ENCODE data around the gene MRO.
"Not testable (repeated sequence)": the region's sequence is repeated elsewhere in the genome, so short reads cannot be mapped to it uniquely, and the experiment has no call there.

The MRO gene

GRCh38 chr18:50819728-50820378 lies at the start of gene MRO:
Gene MRO, minus strand, starts transcription at chr18:50820016. Its CDS starts 10,616 bp downstream, at chr18:50809400.
- peak; percentile 74 for DNase-seq

- DNase-seq = no peak
Observed at GRCh38 chr18:50869150-50869549, 49.3 kb upstream of the MRO start.

GRCh38 chr18:50866765-50867164 lies 46.9 kb upstream of the MRO start:
- DNase-seq = no peak

DNA sequence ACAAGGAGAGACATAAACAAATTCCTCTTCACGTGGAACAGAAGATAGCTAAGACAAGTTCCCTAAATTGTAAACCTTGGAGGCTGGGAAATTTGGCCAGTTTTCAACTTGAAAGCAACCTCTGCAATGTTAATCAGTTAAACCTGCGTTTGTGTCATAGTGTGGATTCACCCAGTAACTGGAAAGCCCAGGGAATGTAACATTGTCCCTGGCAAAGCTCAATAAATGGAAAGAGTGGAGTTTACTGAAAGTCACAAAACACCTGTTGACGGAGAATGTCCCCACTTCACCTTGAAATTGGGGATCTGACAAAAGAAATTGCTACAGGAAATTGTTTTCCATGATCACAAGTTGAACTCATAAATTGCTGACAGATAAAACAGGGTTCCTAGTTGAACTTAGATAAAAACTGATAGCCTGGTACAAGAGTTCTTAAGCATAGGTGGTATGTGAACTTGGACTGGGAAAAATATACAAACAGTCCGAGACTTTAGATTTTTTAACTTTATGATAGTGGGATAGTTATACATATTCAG lies 44.1 kb upstream of the MRO start:
- no peak for DNase-seq

DNA sequence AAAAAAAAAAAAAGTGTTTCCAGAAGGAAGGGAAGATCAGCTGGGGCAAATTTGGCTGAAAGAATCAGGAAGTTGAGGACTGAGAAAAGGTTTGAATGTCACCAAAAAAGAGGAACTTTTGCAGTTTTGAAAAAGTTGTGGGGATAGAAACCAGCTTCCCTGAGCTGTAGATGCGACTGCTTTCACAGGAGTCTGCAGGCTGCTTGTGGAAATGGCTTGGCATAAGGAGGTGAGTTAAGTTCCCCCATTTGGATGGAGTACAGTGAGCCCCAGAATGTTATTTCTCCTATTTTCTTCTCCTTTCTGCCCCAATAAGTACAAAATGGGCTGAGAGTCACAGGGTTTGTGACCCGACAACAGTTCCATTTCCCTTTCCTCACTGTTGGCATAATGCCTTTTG lies 42.6 kb upstream of the MRO start:
- DNase-seq = no peak

- no peak for DNase-seq
Observed at GRCh38 chr18:50861617-50862016, 41.8 kb upstream of the MRO start.

GRCh38 chr18:50859793-50860555 lies 40.2 kb upstream of the MRO start:
- DNase-seq = no peak

DNA sequence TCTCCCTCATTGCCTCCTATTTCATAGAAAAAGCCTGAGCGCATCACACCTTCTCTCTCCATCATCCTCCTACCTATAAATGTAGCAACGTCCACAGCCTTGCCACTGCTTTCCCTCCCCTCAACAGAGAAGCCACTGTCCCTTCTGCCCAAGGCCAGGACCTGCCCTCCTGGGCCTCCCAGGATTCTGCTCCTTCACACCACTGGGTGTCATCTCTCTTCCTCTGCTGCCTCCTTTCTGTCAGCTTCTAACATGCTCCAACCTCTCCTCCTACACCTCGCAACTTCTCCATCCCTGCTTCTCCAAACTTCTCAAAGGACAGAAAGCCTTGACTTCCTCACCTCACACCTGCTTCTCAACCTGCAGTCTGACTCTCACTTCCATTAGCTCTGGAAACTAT lies 37.9 kb upstream of the MRO start:
- no peak for DNase-seq

GRCh38 chr18:50857166-50857565 lies 37.4 kb upstream of the MRO start:
- not testable (repeated sequence) for DNase-seq

DNA sequence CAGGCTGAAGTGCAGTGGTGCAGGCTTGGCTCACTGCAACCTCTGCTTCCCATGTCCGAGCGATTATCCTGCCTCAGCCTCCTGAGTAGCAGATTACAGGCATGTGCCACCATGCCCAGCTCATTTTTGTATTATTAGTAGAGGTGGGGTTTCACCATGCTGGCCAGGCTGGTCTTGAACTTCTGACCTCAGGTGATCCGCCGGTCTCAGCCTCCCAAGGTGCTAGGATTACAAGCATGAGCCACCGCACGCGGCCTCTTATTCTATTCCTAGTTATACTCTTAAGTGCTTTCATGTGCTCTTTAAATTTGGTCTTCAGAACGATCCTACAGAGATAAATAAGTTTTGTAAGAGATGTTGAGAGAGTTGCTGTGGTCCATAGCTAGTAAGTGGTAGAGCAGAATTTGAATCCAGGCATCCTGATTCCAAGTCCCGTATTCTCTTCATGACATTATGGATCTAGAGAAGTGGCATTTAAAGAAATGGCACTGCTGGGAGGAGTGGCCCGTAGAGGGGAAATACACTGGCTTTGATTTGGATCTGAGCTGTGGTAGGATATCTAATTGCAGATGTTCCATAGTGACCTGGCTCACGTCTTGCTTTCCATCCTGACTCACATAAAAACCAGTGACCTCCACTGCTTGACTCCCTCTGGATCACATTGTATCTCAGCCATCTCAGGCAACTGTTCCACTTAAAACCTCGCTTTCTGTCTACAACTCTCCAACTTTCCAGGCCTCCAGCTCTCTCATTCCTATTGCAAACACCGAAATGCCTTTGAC lies 36.4 kb upstream of the MRO start:
- no peak for DNase-seq

- peak; percentile 47 for DNase-seq
Observed at GRCh38 chr18:50853863-50854271, 34.1 kb upstream of the MRO start.

GRCh38 chr18:50850307-50851065 lies 30.7 kb upstream of the MRO start:
- DNase-seq = no peak

DNA sequence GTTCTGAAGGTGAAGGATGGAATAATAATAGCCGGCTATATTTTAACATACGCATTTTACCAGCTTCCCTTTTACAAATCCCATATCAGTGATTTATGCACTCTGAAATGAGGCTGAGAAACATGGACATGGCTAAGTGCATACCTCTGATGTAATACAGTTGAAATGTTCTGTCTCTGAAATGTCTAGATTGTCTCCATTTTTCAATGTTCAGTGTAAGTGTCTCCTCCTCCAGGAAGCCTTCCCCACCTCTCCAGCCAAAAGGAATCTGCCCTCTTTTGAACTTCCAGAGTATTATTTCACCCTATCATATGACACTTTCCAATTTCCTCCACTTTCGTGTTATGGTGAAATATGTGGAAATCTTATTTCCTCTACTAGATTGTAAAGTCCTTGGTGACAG lies 29.6 kb upstream of the MRO start:
- no peak for DNase-seq

DNA sequence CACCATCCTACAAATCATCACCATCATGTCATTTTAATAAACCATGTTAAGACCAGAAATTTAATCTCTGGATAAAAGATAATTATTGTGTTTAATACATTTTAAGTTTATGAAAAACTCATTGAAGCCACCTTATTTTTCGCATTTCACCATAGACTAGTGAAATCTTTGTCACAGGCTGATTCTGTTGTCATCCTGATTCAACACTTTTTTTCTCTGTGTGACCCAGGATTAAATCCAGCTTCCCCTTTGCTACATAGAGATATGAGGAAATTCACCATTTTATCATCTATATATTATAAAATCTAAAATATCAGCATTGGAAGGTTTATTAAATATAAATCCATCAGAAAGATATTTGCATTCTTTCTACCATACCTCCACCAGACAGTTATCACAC lies 29.2 kb upstream of the MRO start:
- no peak for DNase-seq

GRCh38 chr18:50848061-50848551 lies 28.3 kb upstream of the MRO start:
- DNase-seq = no peak

- DNase-seq = no peak
Observed at GRCh38 chr18:50847192-50847591, 27.4 kb upstream of the MRO start.

DNA sequence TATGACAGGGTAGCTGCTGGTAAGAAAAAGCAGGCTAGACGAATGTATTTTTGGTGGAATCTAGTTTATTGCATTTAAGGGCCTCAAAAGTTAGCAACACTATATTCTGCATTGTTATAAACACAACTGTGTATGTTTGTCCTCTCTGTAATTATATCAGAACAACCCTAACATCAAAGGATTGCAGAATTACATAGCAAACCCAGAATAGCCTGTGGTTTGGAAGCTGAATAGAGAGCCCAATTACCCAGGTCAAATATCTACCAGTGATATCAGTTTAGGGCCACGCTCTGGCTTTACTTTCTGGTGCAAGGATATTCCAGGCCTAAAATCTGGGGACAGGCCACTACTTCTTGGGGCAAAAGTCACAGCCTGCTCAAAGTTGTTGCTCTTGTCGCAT lies 25.1 kb upstream of the MRO start:
- DNase-seq = no peak

DNA sequence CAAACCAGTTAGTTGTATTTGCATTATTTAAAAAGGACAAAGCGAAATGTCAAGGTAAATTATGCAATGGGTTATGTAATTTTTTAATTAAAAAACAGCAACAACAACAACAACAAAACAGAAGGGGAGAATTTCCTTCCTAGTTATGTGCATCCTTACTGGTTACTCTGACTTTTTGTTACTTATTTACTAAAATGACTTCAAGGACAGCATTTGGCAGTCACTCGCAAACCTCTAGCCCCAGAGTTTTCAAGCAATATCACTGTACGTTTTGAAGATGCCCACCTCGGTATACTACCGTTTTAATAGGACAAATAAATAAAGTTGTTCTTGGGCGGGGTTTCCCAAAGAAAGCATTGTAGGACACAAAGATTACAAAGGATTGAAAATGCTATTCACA lies 24.7 kb upstream of the MRO start:
- no peak for DNase-seq

- DNase-seq = no peak
Observed at GRCh38 chr18:50842846-50843245, 23.0 kb upstream of the MRO start.

- DNase-seq = no peak
Observed at GRCh38 chr18:50839996-50840395, 20.2 kb upstream of the MRO start.

GRCh38 chr18:50839341-50839740 lies 19.5 kb upstream of the MRO start:
- DNase-seq = no peak

DNA sequence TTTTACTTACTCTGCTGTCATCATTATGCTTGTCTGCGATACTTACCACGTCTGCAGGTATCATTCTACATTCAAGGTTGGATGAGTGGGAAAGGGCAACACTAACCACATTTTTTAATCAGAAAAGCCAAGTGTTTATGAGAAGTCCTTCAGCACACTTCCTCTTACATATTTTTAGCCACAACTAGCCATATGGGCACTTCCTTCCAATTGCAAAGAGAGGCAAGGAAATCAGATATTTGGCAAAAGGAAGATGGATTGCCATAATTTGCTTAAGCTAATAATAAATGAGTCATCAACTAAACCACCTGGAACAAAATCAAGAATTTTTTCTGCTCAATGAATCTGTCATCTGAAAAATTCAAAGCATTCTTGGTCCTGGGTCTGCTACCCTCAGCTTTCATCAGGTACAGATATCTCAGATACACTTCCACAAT lies 16.7 kb upstream of the MRO start:
- DNase-seq = no peak

DNA sequence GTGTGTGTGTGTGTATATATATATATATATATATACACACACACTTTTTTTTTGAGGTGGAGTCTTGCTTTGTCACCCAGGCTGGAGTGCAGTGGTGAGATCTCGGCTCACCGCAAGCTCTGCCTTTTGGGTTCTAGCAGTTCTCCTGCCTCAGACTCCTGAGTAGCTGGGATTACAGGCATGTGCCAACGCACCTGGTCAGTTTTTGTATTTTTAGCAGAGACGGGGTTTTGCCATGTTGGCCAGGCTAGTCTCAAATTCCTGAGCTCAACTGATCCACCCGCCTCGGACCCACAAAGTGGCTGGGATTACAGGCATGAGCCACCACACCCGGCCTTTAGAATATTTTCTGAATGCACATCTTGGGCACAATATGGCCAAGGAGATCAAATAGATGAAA lies 13.7 kb upstream of the MRO start:
- not testable (repeated sequence) for DNase-seq
